ENCODE results near the gene MZT2A.
"Not testable (repeated sequence)": the region's sequence is repeated elsewhere in the genome, so short reads cannot be mapped to it uniquely, and the experiment has no call there.

The MZT2A gene

GRCh38 chr2:131492015-131492417 lies at the start of gene MZT2A:
TSS of gene MZT2A (minus strand) at chr2:131492397. CDS start at chr2:131492376, 21 bp downstream.
- not testable (repeated sequence) for DNase-seq

- not testable (repeated sequence) for DNase-seq
Measured at GRCh38 chr2:131538856-131539255, 46.7 kb upstream of the MZT2A start.

GRCh38 chr2:131536841-131537240 lies 44.6 kb upstream of the MZT2A start:
- DNase-seq = not testable (repeated sequence)

GRCh38 chr2:131535951-131536826 lies 44.0 kb upstream of the MZT2A start:
- DNase-seq = not testable (repeated sequence)

- DNase-seq = no peak
Measured at GRCh38 chr2:131535526-131535925, 43.3 kb upstream of the MZT2A start.

GRCh38 chr2:131534965-131535364 lies 42.8 kb upstream of the MZT2A start:
- not testable (repeated sequence) for DNase-seq

GRCh38 chr2:131534317-131534672 lies 42.1 kb upstream of the MZT2A start:
- DNase-seq = not testable (repeated sequence)

- peak; percentile 45 for DNase-seq
Measured at GRCh38 chr2:131533609-131534316, 41.6 kb upstream of the MZT2A start.

- peak; percentile 32 for DNase-seq
Measured at GRCh38 chr2:131532723-131533608, 40.8 kb upstream of the MZT2A start.

GRCh38 chr2:131531547-131532185 lies 39.5 kb upstream of the MZT2A start:
- not testable (repeated sequence) for DNase-seq

GRCh38 chr2:131530626-131531344 lies 38.6 kb upstream of the MZT2A start:
- not testable (repeated sequence) for DNase-seq

GRCh38 chr2:131529864-131530445 lies 37.8 kb upstream of the MZT2A start:
- not testable (repeated sequence) for DNase-seq

- DNase-seq = not testable (repeated sequence)
Measured at GRCh38 chr2:131528981-131529863, 37.0 kb upstream of the MZT2A start.

GRCh38 chr2:131527131-131528001 lies 35.2 kb upstream of the MZT2A start, which contains the start of gene CCDC74A:
TSS of gene CCDC74A (plus strand) at chr2:131527888. CDS start at chr2:131527971, 83 bp downstream.
- DNase-seq = peak; percentile 63

GRCh38 chr2:131525256-131525655 lies 33.1 kb upstream of the MZT2A start:
- DNase-seq = not testable (repeated sequence)

- no peak for DNase-seq
Measured at GRCh38 chr2:131521961-131522781, 30.0 kb upstream of the MZT2A start.

GRCh38 chr2:131521524-131521923 lies 29.3 kb upstream of the MZT2A start:
- not testable (repeated sequence) for DNase-seq

GRCh38 chr2:131520526-131520925 lies 28.3 kb upstream of the MZT2A start:
- no peak for DNase-seq
